NB4 (cell line): Measurements from ENCODE around the gene TMED8.

ENCODE experiments used
- CTCF ChIP-seq: IDR thresholded peaks from one replicate; pipeline ENCODE4 v1.5.1; 2012; ENCODE audit warnings: low read depth, low read length
- MAX ChIP-seq: IDR thresholded peaks from 2 replicates; pipeline ENCODE4 v1.6.1; 2011; ENCODE audit warnings: low read depth, low read length
- MYC ChIP-seq: IDR thresholded peaks from 2 replicates; pipeline ENCODE4 v1.6.1; 2011; ENCODE audit warnings: low read depth, low read length
- POLR2A ChIP-seq: IDR thresholded peaks from 2 replicates; pipeline ENCODE4 v1.6.1; 2011; ENCODE audit warnings: mild to moderate bottlenecking; ENCODE audit not compliant: insufficient read length; ENCODE audit errors: extremely low read depth

- no peak for TF ChIP-seq POLR2A
- TF ChIP-seq CTCF = no peak
- TF ChIP-seq MAX = no peak
- no peak for TF ChIP-seq MYC
Measured at GRCh38 chr14:77306851-77307496, 69.9 kb downstream of the TMED8 start.
